GM19025 (cell line): ENCODE results near the gene PHLPP1.
"Not testable (repeated sequence)": the region's sequence is repeated elsewhere in the genome, so short reads cannot be mapped to it uniquely, and the experiment has no call there.

Experiments
- ATAC-seq: cut with Tn5 transposase; IDR thresholded peaks from one replicate; pipeline ENCODE4 v1.9.1; 2021; ENCODE audit warnings: mild to moderate bottlenecking, low read depth, moderate library complexity; ENCODE audit not compliant: unreplicated experiment

Gene PHLPP1

DNA sequence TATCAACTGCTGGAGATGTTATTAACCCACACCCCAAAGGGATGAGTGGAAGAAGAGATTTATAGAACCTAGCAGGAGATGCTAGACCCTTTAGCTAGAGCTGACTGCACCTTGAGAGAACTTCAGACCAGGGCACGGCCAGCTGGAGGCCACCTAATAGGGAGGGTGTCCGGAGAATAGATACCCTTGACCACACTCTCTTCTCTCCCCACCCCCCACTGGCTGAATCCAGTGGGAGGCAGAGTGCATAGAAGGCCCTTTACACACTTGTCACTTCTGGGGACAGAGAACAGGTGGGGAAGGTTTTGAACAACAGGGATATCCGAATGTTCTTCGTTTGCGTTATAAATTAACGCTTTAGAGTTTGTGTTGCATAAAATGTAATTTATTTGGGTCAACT is 84.6 kb downstream of the PHLPP1 start:
- no peak for ATAC-seq

DNA sequence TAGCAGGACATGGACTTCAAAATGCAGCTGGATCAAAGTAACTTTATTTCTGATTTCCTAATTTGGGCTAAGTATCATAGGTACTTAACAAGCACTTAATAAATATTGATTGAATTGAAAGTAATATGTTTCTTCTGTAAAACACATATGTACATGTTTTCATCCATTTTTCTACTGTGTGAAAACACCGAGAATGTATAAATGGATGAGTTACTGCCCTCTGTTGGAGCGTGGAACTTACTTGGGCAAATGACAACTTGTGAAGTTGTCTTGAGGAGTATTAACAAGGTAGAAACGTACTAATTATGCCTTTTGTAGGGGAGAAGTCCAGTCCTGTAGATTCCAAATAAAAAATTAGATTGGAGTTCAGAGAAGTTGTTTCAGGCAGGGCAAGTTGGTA is 87.2 kb downstream of the PHLPP1 start:
- ATAC-seq = no peak

DNA sequence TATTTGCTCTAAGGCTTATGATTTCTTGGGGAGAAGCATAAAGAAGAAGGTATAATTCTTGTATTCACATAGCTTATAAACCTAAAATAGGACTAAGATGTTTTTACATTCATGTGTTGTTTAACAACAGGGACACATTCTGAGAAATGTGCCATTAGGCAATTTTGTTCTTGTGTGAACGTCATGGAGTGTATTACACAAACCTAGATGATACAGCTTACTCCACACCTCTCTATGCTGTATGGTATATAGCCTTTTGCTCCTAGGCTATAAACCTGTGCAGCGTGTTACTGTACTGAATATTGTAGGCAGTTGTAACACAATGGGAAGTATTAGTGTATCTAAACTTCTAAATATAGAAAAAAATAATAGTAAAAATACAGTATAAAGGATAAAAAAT is 92.1 kb downstream of the PHLPP1 start:
- ATAC-seq = no peak

DNA sequence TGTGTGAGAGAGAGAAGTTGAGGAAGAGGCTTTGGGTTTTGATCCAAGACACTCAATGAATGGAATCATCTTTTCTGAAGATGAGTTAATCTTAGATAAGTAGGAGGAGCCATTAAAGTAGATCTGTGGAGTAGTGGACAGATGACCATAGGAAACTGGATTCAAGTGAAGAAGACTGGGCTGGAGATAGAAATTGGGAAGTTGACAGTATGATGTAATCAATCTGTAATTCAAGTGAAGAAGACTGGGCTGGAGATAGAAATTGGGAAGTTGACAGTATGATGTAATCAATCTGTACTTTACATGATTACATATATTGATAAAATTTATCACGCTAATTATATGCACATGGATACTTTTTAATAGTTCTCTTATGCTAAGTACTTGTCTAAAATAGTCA is 92.8 kb downstream of the PHLPP1 start:
- no peak for ATAC-seq

DNA sequence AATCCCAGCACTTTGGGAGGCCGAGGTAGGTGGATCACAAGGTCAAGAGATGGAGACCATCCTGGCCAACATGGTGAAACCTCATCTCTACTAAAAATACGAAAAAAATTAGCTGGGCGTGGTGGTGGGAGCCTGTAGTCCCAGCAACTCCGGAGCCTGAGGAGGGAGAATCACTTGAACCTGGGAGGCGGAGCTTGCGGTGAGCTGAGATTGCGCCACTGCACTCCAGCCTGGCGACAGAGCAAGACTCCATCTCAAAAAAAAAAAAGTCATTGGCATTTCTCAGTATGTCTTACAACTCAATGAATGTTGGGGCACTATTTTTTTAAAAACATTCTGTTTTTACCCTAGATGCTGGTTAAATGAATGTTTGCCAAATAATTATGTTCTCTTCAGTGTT is 94.1 kb downstream of the PHLPP1 start:
- not testable (repeated sequence) for ATAC-seq

DNA sequence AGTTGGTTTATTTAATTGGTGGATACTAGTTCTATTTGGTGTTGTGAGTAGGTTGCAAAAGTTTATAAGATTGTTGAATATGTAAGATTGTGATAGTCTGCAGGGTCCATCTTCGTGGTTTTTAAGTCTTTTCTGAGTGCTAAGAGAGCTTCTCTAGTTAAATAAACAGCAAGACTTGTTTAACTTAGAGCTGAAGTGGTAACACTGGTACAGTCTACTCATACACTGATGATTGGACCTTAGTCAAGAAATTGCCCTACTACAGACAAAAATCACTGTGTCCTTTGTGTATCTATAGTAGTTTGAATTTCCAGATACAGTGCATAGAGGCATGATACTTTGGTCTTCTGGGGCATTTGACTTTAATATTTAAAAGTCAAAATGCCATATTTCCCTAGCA is 94.6 kb downstream of the PHLPP1 start:
- no peak for ATAC-seq

DNA sequence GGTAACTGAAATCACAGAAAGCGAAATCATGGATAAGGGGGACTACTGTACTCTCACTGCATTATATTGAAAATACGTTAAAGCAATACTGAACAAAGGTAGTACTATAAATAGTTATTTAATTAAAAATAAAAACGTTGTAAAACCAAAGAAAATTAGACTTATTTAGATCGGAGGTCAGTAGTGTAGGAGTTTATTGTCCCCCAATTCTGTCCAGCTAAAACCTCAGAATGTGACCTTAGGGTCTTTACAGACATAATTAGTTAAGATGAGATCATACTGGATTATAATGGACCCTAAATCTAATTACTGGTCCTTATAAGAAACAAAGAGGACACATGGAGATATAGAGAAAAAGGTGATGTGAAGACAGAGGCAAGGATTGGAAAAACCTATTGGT is 95.3 kb downstream of the PHLPP1 start:
- no peak for ATAC-seq

DNA sequence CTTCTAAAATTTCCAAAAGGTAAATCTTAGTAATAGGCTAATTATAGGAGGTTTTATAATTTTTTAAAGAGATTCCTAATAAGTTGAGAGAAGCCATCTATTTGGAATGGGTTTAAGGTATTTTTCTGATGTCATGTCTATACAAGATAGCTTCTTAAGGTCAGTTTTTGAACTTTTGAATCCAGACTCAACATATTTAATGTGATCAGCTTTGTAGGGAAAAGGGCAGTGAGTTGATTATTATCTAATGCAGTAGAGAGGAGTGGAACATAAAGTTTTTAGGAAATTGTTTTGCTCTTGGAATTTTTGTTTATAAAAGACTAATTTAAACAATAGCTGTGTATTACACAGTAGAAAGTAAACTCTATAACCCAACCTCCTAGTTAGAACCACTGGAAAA is 96.3 kb downstream of the PHLPP1 start:
- ATAC-seq = no peak

DNA sequence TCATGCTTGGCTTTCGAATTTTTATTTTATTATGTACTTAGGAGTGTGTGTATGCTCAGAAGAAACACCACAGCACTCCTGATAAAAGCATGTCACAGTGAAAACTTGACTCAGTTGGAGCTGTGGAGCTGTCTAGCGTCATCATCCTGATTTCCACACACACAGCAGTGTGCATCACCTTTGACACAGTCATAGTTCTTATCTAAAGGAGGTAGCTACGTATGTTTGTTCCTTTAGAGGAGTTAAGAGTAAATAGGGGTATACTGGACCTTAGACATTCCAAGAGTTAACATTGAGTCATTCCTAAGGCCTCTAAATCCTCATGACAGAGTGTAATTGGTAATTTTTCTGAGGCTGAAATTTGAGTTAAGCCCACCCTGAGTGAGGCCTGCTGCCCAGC is 96.9 kb downstream of the PHLPP1 start:
- ATAC-seq = no peak

DNA sequence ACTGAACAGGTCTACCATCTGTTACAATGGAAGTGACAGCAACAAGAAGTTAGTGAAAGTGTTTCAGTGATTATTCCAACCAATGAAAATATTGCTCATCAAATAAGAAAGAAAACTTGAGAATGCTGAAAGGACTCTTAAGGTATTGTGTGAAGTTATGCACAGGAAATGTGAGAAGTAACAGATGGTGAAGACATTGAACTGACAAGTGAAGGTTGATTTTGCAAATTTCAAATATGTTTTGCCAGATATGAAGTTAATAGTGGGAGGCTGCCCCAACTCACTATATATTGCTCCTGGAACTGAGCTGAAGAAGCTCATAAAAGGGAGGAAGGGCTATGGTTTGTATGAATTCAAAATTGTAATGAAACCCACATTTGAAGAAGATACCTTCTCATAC is 97.5 kb downstream of the PHLPP1 start:
- ATAC-seq = no peak

DNA sequence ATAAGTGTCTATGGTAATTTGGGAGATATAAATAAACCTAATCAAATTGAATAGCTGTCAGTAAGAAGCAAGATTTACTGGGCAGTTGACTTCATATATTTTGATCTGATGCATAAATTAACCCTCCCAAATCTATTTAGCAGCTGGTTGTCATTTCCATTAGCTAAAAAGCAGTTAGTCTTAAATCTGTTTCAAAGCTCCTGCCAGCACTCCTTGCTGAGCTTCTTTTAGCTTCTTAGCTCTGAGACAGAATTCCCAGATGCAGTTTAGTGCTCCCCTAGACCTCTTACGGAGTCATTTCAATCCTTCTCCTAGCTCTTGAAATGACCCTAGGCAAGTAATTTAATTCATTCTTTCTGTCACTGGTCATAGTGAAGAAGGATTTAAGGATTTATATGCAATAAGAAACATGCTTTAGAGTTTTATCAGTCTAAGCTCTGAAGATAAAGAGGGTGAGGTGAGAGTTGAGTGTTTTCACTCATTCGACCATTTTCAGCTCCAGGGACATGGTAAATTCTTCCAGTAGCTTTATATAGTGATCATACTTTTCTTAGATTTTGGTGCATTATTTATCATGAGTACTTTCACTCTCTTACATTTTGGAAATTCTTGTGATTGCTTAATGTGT is 98.9 kb downstream of the PHLPP1 start:
- ATAC-seq = no peak

DNA sequence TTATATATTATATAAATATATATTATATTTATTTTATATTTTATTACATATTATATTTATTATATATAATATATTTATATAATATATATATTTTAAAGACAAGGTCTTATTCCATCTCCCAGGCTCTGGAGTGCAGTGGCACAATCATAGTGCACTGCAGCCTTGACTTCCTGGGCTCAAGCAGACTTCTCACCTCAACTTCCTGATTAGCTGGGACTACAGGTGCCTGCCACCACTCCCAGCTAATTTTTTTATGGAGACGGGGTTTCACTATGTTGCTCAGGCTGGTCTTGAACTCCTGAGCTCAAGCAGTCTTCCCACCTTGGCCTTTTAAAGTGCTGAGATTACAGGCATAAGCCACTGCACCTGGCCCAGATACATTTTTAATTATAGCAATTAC is 110.0 kb downstream of the PHLPP1 start:
- no peak for ATAC-seq

DNA sequence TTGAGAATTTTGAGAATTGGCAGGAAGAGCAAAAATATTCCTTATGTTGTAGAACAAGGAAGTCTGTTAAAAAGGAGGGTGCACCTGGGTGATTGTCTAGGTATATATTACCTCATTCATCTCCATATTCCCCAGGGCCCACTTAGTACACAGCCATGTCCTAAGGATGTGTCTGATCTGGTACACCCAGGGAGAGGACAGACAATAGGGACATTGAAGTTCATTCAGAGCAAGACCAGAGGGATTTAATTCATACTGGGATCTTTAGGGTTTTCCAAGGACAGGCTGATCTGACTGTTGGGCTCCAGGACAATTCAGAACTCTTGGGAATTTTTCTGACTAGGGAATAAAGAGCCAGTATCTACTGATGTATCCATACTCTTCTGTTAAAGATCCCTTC is 112.1 kb downstream of the PHLPP1 start:
- no peak for ATAC-seq

DNA sequence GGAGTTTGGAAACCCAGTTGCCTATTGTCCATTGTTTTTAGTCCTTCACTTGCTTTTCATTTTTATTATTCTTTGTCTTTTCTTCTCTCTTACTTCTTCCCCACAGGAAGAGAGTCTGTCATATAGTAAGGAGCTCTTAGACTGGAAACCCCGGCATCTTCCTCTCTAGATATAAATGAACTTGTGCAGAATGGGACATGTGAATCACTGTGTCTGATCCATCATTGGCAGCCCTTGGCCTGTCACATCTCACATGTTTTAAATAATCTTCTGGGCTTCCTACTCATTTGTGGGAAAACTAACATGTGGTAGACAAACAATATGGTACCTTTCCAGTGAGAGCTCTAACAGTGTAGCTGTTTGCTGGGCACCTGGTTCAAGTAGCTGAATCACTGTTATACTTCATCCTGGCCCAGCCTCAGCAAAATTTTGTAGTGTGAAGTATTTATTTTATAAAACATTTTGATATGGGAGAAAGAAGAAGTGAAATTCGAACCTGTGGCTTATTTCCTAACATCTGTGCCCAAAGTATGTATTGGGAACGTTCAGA is 112.8 kb downstream of the PHLPP1 start:
- no peak for ATAC-seq

DNA sequence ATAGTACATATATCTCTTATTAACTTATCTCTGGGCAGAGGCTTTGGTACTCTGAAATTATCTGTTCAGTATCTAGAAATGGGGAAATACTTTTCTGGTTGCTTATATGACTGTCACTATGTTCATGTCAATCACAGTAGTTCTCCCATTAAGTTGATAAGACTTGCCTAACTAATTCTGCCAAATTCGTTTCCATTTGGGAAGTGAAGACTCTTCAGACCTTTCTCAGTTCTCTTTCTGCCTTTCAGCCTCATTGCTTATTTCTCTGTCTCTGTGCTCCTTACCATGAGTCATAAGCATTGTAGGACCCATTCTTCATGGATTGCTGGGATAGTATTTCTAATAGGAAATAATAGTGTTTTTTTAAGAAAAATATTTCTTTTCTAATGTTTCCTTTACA is 113.5 kb downstream of the PHLPP1 start:
- ATAC-seq = no peak

DNA sequence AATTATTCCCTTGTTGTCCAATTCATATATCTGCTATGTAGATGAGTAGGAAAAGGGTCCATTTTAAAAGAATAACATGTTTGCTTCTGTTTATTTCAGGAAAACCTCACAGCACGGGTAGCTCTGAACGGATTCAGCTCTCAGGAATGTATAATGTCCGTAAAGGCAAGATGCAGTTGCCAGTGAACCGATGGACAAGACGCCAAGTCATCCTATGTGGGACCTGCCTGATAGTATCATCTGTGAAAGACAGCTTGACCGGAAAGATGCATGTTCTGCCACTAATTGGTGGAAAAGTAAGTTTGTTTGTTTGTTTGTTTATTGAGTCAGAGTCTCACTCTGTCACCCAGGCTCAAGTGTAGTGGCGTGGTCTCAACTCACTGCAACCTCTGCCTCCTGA is 114.6 kb downstream of the PHLPP1 start:
- no peak for ATAC-seq

DNA sequence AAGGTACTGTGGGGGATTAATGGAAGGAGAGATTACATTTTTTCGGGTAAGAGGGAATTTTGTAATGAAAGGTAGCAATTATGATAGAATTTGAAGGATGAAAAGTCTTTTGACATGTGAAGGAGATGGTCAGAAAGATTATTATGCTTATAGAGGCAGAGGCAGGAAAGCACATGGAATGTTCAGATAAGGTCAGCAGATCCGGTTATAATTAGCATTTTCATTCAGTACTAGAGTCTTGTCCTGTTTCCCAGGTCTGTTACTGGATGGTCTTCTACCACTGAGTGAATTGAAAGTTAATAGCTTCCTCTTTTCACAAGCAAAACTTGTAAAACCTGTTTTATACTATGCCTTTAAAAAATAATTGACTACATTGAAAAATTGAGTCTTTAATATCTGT is 116.9 kb downstream of the PHLPP1 start:
- no peak for ATAC-seq

DNA sequence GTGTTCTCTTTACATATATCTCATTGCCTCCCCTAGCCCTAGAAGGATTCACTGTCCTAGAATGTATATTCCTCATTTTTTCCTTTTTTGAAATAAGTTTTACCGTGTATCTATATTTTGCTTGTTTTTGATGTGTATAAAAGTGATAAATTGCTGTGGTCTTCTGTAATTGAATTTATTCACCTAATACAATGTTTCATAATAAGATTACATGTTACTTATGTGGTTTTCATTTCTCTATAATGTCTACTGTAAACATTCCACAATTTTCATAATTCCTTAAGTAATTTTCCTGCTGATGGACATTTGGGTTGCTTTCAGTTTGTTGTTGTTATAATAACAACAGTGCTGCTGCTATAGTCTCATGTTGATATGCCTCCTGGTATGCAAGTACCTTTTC is 118.2 kb downstream of the PHLPP1 start:
- ATAC-seq = no peak

DNA sequence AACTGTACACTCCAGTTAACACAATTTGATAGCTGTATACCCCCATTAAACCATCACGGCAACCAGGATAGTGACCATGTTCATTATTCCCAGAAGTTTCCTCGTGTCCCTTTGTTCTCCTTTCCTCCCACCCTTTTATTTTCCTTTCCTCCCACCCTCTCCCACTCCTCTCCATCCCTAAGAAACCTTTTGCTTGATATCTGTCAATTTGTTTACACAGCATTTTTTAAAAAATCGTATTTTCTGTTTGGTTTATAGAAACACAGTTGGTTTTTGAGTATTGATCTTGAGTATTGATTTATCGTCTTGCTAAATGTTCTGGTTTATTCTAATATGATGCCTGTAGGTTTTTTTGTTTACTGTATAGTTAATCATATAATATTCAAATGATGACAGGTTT is 119.4 kb downstream of the PHLPP1 start:
- no peak for ATAC-seq

DNA sequence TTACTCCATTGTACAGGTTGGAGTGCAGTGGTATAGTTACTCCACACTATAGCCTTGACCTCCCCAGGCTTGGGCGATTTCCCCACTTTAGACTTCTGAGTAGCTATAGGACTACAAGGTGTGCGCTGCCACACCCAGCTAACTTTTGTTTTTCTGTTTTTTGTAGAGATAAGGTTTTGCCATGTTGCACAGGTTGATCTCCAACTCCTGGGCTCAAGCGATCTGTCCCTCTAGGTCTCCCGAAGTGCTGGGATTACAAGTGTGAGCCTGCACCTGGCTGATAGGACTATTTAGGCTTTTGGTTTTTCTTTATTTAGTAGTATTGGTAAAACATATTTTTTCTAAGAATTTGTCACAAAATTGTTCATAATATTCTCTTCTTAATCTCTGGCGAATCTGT is 121.7 kb downstream of the PHLPP1 start:
- ATAC-seq = no peak

DNA sequence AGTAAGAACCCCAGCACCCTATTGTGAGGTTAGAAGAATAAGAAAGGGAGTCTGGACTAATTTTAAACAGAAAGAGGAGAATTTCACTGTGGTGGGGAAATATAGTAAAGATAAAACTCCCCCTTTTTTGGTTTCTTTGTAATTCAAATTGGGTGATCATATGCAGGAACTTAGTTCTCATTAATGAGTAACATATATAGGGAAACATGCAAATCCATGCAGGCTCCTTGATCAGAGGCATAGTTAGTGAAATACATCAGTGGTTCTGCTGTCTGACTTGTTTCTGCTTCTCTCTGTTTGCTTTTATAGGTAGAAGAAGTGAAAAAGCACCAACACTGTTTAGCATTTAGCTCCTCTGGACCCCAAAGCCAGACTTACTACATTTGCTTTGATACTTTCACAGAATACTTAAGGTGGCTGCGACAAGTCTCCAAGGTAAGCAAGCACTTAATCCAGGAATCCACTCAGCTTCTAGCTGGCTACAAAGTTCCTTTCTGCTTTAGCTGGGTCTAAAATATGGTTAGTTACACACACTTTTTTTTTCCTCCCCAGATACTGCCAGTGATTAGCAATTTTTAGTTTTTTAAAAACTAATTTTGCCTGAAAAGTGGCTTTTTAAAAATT is 123.2 kb downstream of the PHLPP1 start:
- peak; percentile 83 for ATAC-seq

DNA sequence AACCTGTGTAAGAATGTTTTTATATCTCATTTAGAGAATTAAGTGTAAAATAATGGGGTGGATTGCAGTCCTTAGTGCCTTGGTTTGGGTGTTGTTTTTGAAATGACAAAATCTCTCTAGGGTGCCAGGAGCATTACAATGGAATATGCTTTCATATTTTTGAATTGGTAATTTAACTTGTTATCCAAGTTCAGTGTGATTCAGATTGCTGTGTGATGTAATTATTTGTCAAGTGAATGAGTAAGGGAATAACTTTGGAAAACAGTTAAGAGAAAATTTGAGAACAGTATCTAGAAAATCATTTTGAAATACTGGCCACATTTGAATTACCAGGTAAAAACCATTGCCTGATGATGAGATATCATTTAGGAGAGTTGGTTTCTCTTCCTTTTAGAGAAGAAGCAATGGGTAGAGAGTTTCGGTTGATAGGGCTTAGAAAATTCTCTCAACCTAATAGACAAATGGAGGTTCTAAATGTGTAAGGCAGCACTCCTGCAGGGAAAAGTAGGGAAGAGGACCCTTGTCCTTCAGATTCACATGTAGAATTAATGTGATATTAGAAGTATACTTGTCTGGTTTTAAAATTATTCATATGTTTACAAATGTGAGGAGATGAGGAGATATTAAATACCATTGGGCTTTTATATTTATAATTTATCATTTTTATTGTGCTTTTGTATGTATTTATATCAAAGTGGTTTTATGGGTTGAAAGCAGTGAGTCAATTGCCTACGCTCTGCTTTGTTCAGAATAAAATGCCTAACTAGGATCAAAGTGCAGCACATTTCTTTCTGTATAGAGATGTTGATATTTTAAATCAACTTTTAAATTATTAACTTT is 124.8 kb downstream of the PHLPP1 start:
- no peak for ATAC-seq
